ENCODE data around the gene COQ9.
"Not testable (repeated sequence)": the region's sequence is repeated elsewhere in the genome, so short reads cannot be mapped to it uniquely, and the experiment has no call there.

The COQ9 gene

GRCh38 chr16:57485916-57486857, 38.9 kb downstream of the COQ9 start, which contains the start of gene DOK4:
TSS of gene DOK4 (minus strand) at chr16:57486493. CDS start at chr16:57479507, 6,986 bp downstream.
- DNase-seq (ENCODE audit: low spot score): peak; percentile 87

GRCh38 chr16:57486858-57487834, 39.9 kb downstream of the COQ9 start:
- no peak for DNase-seq (ENCODE audit: low spot score)

GRCh38 chr16:57489229-57489628, 42.0 kb downstream of the COQ9 start:
- DNase-seq (ENCODE audit: low spot score): no peak

GRCh38 chr16:57493767-57494166, 46.5 kb downstream of the COQ9 start:
- no peak for DNase-seq (ENCODE audit: low spot score)

- DNase-seq (ENCODE audit: low spot score): no peak
Measured at GRCh38 chr16:57497121-57497520, 49.8 kb downstream of the COQ9 start.

- no peak for DNase-seq (ENCODE audit: low spot score)
Measured at GRCh38 chr16:57498031-57498430, 50.8 kb downstream of the COQ9 start.

- not testable (repeated sequence) for DNase-seq (ENCODE audit: low spot score)
Measured at GRCh38 chr16:57499941-57500340, 52.7 kb downstream of the COQ9 start.

- DNase-seq (ENCODE audit: low spot score): no peak
Measured at GRCh38 chr16:57500578-57501111, 53.4 kb downstream of the COQ9 start.

GRCh38 chr16:57501492-57501891, 54.2 kb downstream of the COQ9 start:
- no peak for DNase-seq (ENCODE audit: low spot score)

- DNase-seq (ENCODE audit: low spot score): no peak
Measured at GRCh38 chr16:57502048-57502775, 54.9 kb downstream of the COQ9 start.

GRCh38 chr16:57503366-57503765, 56.1 kb downstream of the COQ9 start:
- no peak for DNase-seq (ENCODE audit: low spot score)

GRCh38 chr16:57504001-57504400, 56.7 kb downstream of the COQ9 start:
- DNase-seq (ENCODE audit: low spot score): no peak

- no peak for DNase-seq (ENCODE audit: low spot score)
Measured at GRCh38 chr16:57504491-57504890, 57.2 kb downstream of the COQ9 start.

- no peak for DNase-seq (ENCODE audit: low spot score)
Measured at GRCh38 chr16:57505169-57505568, 57.9 kb downstream of the COQ9 start.

- no peak for DNase-seq (ENCODE audit: low spot score)
Measured at GRCh38 chr16:57507136-57508034, 60.1 kb downstream of the COQ9 start.

GRCh38 chr16:57508035-57508425, 60.8 kb downstream of the COQ9 start:
- no peak for DNase-seq (ENCODE audit: low spot score)

GRCh38 chr16:57509231-57509923, 62.1 kb downstream of the COQ9 start:
- DNase-seq (ENCODE audit: low spot score): no peak

GRCh38 chr16:57510016-57510871, 63.0 kb downstream of the COQ9 start:
- no peak for DNase-seq (ENCODE audit: low spot score)
